Fibroblast of lung (primary cell): ENCODE data around the gene TBC1D25.

Experiments
- EZH2 ChIP-seq: IDR thresholded peaks from 2 replicates; pipeline ENCODE4 v1.5.1; 2012; ENCODE audit warnings: low read length, control low read depth, mild to moderate bottlenecking; ENCODE audit errors: missing control alignments
- TF ChIP-seq, protein P1 (sequence below), 2 donors: IDR thresholded peaks in 1 of 2; conservative IDR thresholded peaks in 1 of 2; 1 replicate in 1 of 2; 2 replicates in 1 of 2; pipeline ENCODE4 v1.5.1; 2011 to 2012; ENCODE audit warnings: low read length in 2 of 2, control low read depth in 1 of 2, inconsistent platforms in 1 of 2, low read depth in 1 of 2, mild to moderate bottlenecking in 1 of 2

- TF ChIP-seq, protein P1, sequence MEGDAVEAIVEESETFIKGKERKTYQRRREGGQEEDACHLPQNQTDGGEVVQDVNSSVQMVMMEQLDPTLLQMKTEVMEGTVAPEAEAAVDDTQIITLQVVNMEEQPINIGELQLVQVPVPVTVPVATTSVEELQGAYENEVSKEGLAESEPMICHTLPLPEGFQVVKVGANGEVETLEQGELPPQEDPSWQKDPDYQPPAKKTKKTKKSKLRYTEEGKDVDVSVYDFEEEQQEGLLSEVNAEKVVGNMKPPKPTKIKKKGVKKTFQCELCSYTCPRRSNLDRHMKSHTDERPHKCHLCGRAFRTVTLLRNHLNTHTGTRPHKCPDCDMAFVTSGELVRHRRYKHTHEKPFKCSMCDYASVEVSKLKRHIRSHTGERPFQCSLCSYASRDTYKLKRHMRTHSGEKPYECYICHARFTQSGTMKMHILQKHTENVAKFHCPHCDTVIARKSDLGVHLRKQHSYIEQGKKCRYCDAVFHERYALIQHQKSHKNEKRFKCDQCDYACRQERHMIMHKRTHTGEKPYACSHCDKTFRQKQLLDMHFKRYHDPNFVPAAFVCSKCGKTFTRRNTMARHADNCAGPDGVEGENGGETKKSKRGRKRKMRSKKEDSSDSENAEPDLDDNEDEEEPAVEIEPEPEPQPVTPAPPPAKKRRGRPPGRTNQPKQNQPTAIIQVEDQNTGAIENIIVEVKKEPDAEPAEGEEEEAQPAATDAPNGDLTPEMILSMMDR (conservative IDR thresholded peaks at IDR 0.05 in 1 of 2, IDR thresholded peaks at IDR 0.05 in 1 of 2; ENCODE audit: low read depth in 1 of 2, low read length in 2 of 2), result no peak
- no peak for TF ChIP-seq EZH2
These were observed 59.1 kb downstream of the TBC1D25 start for GRCh38 chrX:48598614-48599013.
